HG03342 (cell line): ENCODE results near the gene ASCC3.

Source experiments
- ATAC-seq: cut with Tn5 transposase; IDR thresholded peaks from one replicate; pipeline ENCODE4 v1.9.1; 2021; ENCODE audit warnings: mild to moderate bottlenecking, moderate library complexity; ENCODE audit not compliant: unreplicated experiment

ASCC3 gene

DNA sequence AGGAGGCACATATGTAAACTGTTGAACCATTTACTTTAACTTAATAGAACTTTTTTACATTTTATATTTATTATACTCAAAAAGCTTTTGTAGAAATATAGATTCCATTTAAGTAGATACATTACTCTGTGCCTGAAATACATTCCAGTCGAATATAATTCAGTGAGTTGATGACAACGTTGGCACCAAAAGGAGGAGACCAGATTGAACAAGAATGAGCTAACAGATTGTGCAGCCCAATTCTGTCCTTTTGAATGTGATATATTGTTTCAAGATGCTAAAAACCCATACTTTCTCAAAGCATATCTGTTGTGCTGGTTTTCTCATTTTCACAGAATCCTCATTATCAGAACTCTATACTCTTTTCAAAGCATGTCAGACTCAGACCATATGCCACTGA is 269.0 kb downstream of the ASCC3 start:
- ATAC-seq: no peak

DNA sequence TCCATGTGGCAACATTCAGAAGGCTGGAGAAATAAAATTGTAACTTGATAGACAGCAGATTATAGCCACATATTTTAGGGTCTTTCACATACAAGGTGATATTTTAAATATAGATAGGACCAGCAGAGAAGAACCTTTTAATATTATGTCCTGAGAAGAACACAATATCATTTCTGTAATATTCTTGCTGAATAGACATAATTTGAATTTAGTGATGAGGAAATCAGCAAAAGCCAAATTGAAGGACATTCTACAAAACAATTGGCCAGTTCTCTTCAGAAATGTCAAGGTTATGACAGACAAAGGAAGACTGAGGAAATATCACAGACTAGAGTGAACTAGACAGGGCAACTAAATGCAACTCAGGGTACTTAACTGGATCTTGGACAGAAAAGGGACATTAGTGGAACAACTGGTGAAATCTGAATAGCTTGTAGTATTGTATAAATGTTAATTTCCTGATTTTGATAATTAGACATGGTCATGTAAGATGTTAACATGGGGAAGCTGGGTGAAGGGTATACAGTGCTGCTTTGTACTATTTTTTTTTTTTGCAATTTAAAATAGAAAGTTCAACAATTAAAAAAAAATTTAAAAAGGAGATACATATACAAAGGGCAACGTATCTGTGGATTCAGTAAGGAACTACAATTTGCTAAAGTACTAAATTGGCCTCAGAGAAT is 281.9 kb downstream of the ASCC3 start:
- ATAC-seq: no peak

DNA sequence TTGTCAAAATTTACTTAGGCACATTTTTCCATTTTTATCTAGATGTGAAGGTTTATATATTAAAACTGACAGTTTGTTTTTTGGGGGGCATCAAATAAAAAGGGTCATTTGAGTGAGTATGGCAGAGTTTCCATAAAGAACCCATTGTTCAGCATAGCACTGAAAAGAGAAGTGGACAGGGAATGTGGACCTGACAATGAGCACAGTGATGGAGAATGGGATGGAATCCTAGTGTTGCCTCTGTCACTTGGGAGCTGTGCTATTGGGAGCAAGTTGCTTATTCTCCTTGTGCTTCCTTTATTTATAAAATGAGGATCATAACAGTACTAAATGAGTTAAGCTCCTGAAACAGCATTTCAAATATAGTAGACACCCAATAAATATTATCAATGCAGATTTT is 285.7 kb downstream of the ASCC3 start:
- no peak for ATAC-seq

DNA sequence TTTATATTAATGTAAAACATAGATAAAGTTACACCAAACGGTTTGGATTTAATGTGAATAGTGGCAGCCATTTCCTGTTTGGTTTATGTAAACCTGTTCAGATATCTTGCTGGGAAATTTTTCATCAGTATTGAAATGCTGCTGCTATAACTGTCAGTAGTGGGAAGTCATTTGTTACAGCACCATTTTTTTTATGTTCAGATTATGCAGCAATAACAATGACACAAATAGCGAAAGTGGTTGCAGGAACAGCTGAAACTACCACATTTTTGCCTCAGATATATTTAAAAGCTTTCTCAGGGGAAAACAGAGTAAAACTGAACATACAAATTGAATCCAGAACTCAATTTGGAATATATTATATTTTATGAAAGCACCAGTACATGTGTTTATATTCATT is 287.6 kb downstream of the ASCC3 start:
- ATAC-seq: no peak

DNA sequence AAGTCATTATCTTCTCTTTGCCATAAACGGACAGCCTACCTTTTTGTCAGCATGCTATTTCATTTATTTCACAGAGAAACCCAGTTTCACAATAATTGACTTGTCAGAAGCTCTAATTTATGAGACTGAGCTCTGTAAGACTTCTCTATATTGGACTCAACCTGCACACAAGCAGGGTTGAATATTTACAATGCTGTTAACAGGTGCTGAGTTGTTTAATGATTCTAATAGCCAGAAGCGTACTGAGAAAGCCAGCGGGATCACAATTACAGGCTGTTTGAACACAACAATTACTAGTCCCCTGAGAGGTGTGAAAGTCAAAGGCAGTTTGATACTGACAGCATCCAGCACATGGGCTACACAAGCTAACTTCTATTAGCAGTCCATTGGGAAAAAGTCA is 288.2 kb downstream of the ASCC3 start:
- ATAC-seq: no peak

DNA sequence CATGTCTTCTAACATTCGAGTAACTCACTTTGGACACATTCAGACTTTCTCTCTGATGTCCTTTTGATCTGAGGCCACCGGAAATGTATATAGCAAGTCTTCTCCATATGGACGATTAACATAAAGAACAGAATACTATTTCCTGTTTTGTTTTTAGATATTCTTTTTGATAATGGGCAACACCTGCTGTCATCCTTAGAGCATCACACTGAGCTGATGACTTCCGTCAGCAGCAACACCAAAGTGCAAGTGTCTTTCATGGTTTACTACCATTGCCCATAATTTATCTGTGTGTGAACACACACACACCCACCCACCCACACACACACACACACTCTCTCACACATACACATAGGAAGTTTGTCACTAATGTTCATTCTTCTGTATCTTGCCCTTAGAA is 303.7 kb downstream of the ASCC3 start:
- no peak for ATAC-seq

DNA sequence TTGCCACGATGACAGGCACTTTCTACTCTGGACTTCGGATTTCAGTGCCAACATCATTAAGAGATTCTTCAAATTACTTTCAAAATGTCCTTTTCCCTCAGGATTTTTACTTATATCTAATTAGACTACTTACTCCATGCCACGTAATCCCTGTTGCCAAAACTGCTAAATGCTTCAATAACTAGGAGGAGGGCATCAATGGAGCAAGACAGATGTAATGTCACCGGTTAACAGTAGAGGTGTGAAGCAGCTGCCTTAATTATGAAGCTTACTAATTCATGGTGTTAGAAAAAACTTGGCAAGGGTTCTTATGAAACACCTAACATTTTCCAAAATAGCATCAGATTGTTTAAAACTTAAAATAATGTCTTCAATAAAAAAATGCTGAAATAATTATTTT is 305.2 kb downstream of the ASCC3 start:
- ATAC-seq: no peak

DNA sequence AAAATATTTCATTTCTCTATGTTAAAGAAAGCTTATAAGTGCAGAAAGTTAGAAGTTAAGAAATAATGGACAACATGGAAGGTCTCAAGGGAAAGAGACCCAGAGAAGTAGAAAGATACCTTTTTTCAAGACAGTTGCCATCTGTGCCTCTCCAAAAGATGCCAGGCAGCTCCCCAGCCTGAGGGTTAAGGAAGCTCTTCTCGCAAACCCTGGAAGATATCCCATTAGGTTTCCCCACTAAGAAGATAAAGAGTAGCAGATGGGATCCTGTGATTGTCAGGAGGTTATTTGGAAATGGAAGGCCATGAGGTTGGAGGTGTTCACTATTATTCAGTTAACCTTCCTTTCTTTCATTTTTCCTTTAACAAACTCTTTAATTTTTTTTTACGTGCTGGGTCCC is 306.3 kb downstream of the ASCC3 start:
- no peak for ATAC-seq

DNA sequence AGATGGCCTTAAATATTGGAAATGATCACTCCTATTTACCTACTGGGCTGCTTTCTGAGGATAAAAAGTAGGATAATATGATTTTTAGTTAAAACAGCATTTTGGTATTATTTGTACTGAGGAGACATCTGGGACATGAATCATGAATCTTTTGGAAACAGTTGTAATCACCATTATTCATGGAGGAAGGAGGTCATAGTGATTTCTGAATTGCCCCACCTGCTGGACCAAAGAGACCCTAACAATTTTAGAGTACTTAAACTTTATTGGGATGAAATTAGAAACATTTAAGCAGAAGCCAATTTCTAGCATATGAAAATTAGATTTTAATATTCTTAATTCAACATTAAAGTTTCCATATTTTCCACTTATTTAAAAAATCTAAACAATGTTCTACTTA is 308.0 kb downstream of the ASCC3 start:
- no peak for ATAC-seq

DNA sequence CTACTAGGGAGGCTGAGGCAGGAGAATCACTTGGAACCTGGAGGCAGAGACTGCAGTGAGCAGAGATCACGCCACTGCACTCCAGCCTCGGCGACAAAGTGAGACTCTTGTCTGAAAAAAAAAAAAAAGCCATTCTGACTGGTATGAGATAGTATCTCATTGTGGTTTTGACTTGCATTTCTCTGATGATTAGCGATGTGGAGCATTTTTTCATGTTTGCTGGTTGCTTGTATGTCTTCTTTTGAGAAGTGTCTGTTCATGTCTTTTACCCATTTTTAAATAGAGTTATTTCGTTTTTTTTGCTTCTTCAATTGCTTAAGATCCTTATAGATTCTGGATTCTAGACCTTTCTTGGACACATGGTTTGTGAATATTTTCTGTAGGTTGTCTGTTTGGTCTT is 312.9 kb downstream of the ASCC3 start:
- no peak for ATAC-seq

DNA sequence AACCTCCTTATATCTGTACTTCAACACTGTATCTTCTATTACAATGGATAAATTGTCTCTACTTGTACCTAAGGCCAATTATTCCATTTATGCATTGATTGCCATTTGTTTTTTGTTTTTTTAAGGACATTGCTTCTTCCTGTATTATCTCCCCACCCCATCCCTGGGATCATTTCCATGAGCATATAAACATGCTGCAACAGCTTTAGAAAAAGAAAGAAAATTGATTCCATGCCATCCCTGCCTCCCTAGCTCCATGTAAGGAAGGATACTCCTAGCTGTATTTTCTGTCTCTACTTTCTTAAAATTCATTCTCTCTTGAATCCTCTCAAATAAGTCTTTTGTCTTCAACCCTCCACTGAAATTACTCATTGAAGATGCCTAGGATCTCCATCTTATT is 314.6 kb downstream of the ASCC3 start:
- no peak for ATAC-seq

DNA sequence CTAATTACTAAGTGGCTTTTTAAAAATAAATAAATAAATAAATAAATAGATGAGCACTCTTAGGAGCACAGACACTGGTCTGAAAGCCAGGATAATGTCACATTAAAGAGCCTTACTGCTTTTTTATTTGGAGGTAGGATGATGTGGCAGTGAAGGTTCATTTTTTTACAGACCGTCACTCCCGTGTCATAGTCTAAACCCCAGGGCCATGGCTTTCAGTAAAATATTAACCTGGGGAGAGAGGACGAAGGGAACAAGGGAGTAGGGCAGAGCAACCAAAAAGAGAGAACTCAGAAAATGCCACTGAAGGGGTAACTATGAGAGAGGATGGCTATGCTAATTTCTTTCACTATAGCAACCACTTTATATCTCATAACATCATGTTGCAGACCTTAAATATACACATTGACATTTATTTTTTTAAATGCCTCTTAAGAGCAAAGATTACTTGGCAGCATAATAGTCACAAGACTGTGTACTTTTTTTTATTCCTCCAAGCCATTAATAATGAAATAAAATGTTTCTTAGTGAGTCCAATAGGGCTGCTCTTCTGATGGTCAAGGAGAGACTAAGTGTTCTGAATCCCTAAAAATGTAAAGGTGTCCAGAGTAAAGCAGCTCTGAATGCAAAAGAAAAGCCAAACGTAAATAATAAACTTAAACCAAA is 315.6 kb downstream of the ASCC3 start:
- no peak for ATAC-seq

DNA sequence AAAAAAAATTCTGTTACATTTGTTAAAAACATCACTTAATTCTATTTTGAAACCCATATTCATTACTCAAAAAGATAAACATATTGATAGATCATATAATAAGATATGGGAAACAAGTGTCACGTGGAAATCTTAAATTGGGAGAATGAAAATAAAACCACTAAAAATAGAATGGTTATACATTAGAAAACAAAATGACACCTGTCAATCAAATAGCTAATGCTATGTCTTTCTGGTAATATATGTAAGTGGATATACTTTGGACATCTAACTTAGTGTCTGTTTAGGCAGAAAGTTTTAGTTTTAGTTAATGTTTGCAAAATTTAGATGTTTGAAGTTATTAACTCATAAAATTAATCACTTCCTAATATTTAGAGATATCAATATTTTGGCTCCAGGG is 321.3 kb downstream of the ASCC3 start:
- no peak for ATAC-seq

DNA sequence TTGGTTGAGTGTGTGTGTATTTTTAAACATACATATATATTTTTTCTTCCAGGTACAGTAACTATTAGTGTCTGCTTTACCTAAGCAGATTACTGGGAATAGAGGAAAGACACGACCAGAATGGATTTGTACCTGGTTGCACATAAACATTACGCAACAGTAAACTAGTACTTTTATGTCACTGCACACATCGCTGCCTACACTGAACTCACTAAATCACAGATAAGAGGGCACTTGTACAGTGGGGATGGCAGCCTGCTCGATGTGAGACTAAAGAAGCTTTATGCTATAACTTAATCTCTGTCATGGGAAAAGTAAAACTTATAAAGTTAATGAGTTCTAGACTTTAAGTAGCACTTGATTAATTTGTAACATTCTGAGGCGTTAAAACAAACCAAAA is 326.9 kb downstream of the ASCC3 start:
- ATAC-seq: no peak

DNA sequence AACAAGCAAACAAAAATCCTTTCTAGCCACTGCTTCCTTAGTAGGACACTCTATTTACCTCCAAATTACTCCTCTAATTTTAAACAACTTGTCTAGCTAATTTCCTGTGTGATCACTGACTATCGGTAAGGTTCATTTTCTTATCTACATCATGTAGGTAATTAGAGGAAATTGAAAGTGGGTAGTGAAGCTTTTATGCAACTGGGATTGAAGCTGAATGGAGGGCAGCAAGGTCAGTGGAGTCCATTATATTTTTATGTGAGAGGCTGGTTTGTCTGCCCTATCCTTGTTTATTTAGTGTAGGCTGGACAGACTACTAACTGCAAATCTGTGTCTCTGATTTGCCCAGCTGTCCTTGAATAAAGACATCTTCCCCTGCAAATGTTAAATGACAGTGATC is 327.9 kb downstream of the ASCC3 start:
- ATAC-seq: no peak

DNA sequence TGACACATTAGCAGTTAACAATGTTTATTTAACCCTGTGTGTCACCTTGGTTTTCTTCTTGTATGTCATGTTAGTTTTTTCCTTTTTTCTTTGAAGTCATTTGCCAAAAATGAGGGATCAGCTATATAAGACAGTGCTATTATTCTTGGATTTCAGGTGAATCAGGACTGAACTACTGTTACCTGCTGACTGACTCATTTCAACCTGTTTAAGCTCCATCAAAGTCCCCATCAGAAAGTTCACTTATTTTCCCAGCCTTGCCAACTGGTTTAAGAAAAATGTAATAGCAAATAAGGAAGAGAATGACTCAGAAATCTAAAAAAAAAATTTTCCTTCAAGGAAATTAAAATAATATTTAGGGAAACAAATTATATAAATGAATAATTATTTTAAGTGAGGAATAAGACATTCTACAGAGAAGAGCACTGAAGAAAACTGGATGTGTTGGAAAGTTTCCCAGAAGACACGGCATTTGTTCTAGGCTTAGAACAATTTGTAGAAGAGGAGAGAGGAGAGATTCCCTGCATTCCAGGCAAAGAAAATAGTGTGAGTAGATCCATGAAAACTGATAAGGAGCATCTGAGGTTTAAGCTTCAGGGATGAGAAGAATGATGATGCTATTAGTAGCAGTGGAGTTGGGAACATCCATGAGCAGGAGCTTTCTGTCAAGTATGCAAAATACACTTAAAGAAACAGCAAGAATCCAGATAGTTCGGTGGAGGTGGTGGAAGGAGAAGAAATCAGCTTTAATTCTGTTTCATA is 331.5 kb downstream of the ASCC3 start:
- ATAC-seq: no peak

DNA sequence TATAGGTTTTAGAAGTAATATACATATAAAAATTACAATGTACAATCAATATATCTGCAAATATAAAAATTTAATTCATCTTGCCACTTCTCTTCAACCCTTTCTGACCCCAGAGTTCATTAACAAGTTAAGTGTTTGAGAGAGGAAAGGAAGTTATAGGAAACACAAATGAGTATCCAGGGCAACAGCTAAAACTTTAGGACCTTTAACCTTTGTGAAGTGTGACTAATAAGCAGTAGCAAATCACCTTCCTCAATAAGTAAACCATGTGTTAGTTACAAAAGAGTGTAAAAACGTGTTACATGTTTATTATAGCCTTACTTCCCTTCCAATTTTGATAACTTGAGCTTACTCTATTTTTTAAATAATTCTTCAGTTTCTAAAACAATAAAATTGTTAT is 343.0 kb downstream of the ASCC3 start:
- ATAC-seq: no peak

DNA sequence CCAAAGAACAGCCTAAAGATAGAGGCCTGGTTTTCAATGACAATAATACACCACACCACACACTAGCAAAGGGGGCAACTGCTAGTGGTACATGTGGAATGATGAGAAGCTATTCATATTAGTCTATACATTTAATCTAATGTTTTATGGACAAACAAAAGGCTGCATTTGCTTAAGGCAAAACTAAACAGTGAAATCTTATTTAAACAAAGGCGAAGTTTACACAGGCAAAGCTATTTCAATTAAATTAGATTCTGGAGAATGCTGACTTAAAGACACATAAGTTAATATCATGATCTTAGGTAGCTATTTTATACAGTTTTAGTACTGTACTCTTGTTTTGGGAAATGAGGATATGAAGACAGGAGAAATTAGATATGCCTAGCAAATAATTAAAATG is 362.5 kb downstream of the ASCC3 start:
- no peak for ATAC-seq

DNA sequence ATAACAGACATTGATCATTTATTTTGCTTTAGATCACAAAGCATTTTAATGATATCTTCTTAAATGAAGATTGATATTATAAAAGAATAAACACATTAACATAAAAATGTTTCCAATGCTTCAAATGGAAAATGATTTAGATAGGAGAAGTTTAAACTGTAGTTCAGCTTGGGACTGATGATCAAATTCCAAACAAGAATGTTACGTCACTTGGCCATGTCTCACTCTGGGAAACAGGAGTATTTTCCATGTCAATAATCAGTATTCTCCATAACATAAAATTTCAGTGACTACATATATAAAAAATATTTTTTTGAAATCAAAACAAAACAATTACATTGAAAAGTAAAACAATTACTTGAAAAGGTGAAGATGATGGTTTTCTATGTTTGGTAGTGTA is 363.5 kb downstream of the ASCC3 start:
- no peak for ATAC-seq

DNA sequence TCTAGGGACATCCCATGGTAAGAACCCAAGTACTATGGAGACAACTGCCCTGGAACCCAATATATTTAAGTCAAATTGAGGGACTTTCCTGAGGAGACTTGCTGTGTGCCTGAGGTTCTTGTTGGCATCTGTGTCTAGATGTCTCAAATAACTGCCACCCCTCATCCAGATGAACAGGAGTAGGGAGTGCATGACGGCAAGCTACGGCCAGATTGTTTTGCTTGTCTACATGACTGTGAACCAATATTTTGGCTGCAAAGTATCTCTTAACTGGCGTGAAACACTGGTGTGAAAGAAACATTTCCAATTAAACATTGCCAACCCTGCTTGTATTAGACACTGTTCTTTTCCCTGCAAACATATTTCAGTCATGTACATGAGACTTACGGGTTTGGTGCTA is 364.0 kb downstream of the ASCC3 start:
- no peak for ATAC-seq

DNA sequence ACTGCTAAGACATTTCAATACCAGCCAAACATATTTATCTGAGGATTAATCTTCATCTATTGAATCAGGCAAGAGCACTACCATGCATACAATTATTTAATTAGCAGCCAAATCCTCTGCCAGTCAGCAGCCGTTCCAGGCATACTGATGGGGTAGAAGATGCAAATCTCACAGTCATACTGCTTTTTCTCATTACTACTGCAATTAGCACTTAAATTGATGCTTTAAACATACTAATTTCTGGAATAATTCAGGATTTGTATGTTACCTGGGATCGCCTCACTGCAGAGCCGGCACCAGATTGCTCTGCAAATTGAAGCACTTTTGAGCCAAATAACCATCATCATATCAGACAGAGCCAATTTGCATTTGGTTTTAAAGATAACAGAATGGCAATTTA is 366.5 kb downstream of the ASCC3 start:
- ATAC-seq: no peak

DNA sequence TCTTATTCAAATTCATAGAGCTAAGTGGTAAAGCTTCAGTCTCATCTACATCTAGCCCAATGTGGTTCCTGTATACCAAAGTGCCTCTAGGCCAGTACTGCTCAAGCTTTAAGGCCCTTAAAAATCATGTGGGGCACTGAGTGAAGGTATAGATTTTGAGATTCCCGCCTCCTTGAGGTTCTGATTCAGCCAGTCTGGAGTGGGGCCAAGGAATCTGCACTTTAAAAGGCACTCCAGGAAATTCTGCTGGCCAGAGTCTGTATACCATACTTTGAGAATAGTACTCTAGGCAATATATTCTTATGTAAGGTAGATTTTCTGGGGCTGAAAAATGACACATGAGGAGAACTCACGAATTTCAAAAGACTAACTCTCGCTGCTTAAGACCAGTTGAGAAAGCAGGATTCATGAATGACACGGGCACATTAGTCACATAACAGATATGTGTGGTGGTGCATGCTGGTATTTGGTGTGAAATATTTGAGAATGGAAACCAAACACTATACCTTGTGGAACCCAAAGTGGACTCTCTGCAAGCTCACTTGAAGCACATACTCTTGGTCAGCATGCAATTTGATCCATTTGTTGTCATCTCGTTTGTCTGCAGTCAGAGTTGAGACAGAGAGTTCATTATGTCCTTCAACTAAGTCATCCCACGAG is 368.8 kb downstream of the ASCC3 start:
- no peak for ATAC-seq
